Measurements from ENCODE around the gene SMAP1.

Gene SMAP1

DNA sequence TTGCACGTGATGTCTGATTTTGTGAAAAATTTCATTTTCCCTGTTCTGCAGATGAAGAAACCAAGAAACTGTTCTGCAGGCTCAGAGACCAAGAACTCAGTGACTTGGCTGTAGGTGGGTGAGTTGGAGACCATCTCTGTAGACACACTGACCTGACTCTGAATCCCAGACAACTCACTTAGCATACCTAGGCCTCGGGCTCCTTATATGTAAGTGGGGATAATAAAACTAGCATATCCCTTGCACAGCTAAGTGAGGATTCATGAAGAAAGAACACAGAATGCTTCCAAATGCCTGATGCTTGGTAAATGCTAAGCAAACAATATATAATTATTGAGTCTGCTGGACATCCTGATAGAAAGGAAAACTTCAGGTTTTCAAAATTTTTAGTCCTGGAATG lies 218.4 kb downstream of the SMAP1 start:
- Histone ChIP-seq H3K4me3 (ENCODE audit: low read depth in 1 of 2, low read length in 2 of 2) (no peak overlapping the region), H3K9me3 (ENCODE audit: insufficient read depth, low read length, severe bottlenecking) (no peaks in the 10 kb centered on the region), H3K79me2 (ENCODE audit: insufficient read depth, low read length) (no peaks in the 10 kb centered on the region), H3K4me1 (ENCODE audit: insufficient read depth, low read length) (no peaks in the 10 kb centered on the region), H4K20me1 (ENCODE audit: insufficient read depth, low read length) (no peaks in the 10 kb centered on the region), H3K27ac (ENCODE audit: low read length) (no peak overlapping the region), H3K36me3 (ENCODE audit: insufficient read depth, low read length) (no peaks in the 10 kb centered on the region), H2AFZ (ENCODE audit: low read depth, low read length) (no peak overlapping the region), H3K4me2 (ENCODE audit: insufficient read depth, low read length) (no peak overlapping the region), H3K9ac (ENCODE audit: low read depth, low read length) (no peak overlapping the region), H3K27me3 (ENCODE audit: insufficient read depth, low read length, poor library complexity) (no peaks in the 10 kb centered on the region)
- DNase-seq (no peak), ATAC-seq (ENCODE audit: insufficient read depth, low read depth) (no peak)
- TF ChIP-seq, protein P1, sequence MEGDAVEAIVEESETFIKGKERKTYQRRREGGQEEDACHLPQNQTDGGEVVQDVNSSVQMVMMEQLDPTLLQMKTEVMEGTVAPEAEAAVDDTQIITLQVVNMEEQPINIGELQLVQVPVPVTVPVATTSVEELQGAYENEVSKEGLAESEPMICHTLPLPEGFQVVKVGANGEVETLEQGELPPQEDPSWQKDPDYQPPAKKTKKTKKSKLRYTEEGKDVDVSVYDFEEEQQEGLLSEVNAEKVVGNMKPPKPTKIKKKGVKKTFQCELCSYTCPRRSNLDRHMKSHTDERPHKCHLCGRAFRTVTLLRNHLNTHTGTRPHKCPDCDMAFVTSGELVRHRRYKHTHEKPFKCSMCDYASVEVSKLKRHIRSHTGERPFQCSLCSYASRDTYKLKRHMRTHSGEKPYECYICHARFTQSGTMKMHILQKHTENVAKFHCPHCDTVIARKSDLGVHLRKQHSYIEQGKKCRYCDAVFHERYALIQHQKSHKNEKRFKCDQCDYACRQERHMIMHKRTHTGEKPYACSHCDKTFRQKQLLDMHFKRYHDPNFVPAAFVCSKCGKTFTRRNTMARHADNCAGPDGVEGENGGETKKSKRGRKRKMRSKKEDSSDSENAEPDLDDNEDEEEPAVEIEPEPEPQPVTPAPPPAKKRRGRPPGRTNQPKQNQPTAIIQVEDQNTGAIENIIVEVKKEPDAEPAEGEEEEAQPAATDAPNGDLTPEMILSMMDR (IDR thresholded peaks at IDR 0.05; ENCODE audit: borderline replicate concordance, extremely low read depth, low read length, poor library complexity, severe bottlenecking), result no peak
- TF ChIP-seq EZH2 (IDR thresholded peaks at IDR 0.05; ENCODE audit: borderline replicate concordance, low read depth, low read length, severe bottlenecking), result no peak

DNA sequence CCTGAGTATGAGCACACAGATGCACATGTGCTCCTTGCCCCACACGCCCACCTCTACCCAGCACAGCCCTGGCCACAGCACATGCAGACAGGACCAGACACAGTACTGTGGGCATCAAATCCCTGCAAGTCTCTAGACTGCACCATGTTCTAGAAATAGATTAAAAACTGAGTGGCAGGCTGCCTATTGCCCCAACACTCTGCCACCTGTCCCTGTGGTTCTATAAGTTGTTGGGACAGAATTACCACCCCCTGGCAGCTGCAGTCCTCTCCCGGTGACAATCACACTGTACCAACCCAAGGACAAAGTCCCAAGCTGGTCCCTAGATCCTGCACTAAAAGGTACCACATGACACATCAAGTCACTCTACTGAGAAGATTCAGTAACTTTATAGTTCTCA lies 219.0 kb downstream of the SMAP1 start:
- TF ChIP-seq, protein P1 (IDR thresholded peaks at IDR 0.05; ENCODE audit: borderline replicate concordance, extremely low read depth, low read length, poor library complexity, severe bottlenecking), result no peak
- TF ChIP-seq EZH2 (IDR thresholded peaks at IDR 0.05; ENCODE audit: borderline replicate concordance, low read depth, low read length, severe bottlenecking), result no peak

DNA sequence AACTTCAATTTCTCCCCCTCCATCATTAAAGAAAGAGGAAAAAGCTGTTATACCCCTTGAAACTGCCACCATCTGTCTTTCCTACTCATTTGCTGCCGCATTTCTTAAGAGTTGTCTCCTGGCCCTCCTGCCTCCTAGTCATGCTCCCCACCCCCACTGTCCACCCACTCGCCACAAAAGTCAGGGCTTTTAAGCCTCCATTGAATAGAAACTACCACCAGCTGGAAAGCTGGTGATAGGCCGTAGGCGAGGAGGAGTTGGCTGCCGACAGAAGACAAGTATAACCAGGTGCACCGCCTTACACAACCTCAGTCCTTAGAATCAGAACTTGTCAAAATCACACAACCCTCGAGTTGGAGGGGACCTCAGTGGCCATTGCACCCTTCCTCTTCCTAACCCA lies 221.6 kb downstream of the SMAP1 start:
- TF ChIP-seq EZH2 (IDR thresholded peaks at IDR 0.05; ENCODE audit: borderline replicate concordance, low read depth, low read length, severe bottlenecking), result no peak
- no peak for ATAC-seq (ENCODE audit: insufficient read depth, low read depth)
- DNase-seq, result no peak
- no peaks in the 10 kb centered on the region for H3K27me3 ChIP-seq (ENCODE audit: insufficient read depth, low read length, poor library complexity)
- H3K36me3 ChIP-seq (ENCODE audit: insufficient read depth, low read length), result no peaks in the 10 kb centered on the region
- no peak overlapping the region for H3K4me2 ChIP-seq (ENCODE audit: insufficient read depth, low read length)
- no peaks in the 10 kb centered on the region for H3K4me1 ChIP-seq (ENCODE audit: insufficient read depth, low read length)
- H3K27ac ChIP-seq (ENCODE audit: low read length), result no peak overlapping the region
- H3K9ac ChIP-seq (ENCODE audit: low read depth, low read length), result no peak overlapping the region
- H3K79me2 ChIP-seq (ENCODE audit: insufficient read depth, low read length), result no peaks in the 10 kb centered on the region
- no peaks in the 10 kb centered on the region for H4K20me1 ChIP-seq (ENCODE audit: insufficient read depth, low read length)
- no peak overlapping the region for H3K4me3 ChIP-seq (ENCODE audit: low read depth in 1 of 2, low read length in 2 of 2)
- H3K9me3 ChIP-seq (ENCODE audit: insufficient read depth, low read length, severe bottlenecking), result no peaks in the 10 kb centered on the region
- no peak overlapping the region for H2AFZ ChIP-seq (ENCODE audit: low read depth, low read length)

More for the DNA sequence above, 219.0 kb downstream of the SMAP1 start:
- Histone ChIP-seq H3K4me1 (ENCODE audit: insufficient read depth, low read length) (no peaks in the 10 kb centered on the region), H2AFZ (ENCODE audit: low read depth, low read length) (no peak overlapping the region), H3K79me2 (ENCODE audit: insufficient read depth, low read length) (no peaks in the 10 kb centered on the region), H4K20me1 (ENCODE audit: insufficient read depth, low read length) (no peaks in the 10 kb centered on the region), H3K9ac (ENCODE audit: low read depth, low read length) (no peak overlapping the region), H3K9me3 (ENCODE audit: insufficient read depth, low read length, severe bottlenecking) (no peaks in the 10 kb centered on the region), H3K27me3 (ENCODE audit: insufficient read depth, low read length, poor library complexity) (no peaks in the 10 kb centered on the region), H3K4me2 (ENCODE audit: insufficient read depth, low read length) (no peak overlapping the region), H3K36me3 (ENCODE audit: insufficient read depth, low read length) (no peaks in the 10 kb centered on the region), H3K4me3 (ENCODE audit: low read depth in 1 of 2, low read length in 2 of 2) (no peak overlapping the region), H3K27ac (ENCODE audit: low read length) (no peak overlapping the region)
- DNase-seq, result no peak
- no peak for ATAC-seq (ENCODE audit: insufficient read depth, low read depth)

DNA sequence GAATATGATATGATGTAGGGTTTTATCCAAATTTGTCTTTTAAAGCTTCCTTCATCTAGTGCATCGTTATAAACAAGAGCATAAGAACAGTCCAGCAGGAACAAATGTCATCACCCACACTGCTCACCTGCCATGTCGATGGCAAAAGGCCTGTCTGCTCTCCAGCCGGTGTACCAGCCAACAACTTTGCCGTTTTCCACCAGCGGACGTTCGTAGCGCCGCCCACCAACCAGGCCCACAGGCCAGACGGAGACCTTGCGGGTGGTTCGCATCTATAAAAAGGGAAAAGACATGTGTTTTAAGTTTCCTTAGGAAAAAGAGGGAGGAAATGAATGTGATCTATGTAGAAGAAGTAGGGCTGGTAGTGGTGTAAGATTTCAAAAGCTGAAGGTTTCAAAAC lies 226.3 kb downstream of the SMAP1 start:
- no peak overlapping the region for H3K4me2 ChIP-seq (ENCODE audit: insufficient read depth, low read length)
- H3K4me1 ChIP-seq (ENCODE audit: insufficient read depth, low read length), result no peaks in the 10 kb centered on the region
- TF ChIP-seq, protein P1 (IDR thresholded peaks at IDR 0.05; ENCODE audit: borderline replicate concordance, extremely low read depth, low read length, poor library complexity, severe bottlenecking), result no peak
- no peak for TF ChIP-seq EZH2 (IDR thresholded peaks at IDR 0.05; ENCODE audit: borderline replicate concordance, low read depth, low read length, severe bottlenecking)
- H3K27ac ChIP-seq (ENCODE audit: low read length), result no peak overlapping the region
- no peaks in the 10 kb centered on the region for H4K20me1 ChIP-seq (ENCODE audit: insufficient read depth, low read length)
- H3K79me2 ChIP-seq (ENCODE audit: insufficient read depth, low read length), result no peaks in the 10 kb centered on the region
- no peaks in the 10 kb centered on the region for H3K9me3 ChIP-seq (ENCODE audit: insufficient read depth, low read length, severe bottlenecking)
- H3K9ac ChIP-seq (ENCODE audit: low read depth, low read length), result no peak overlapping the region
- H3K36me3 ChIP-seq (ENCODE audit: insufficient read depth, low read length), result no peaks in the 10 kb centered on the region
- H3K4me3 ChIP-seq (ENCODE audit: low read depth in 1 of 2, low read length in 2 of 2), result no peak overlapping the region
- DNase-seq (no peak), ATAC-seq (ENCODE audit: insufficient read depth, low read depth) (no peak)
- no peak overlapping the region for H2AFZ ChIP-seq (ENCODE audit: low read depth, low read length)
- no peaks in the 10 kb centered on the region for H3K27me3 ChIP-seq (ENCODE audit: insufficient read depth, low read length, poor library complexity)

Data from DND-41 (cell line).